Measurements from ENCODE around the gene NTSR2.
A peak's percentile ranks its signal among the peaks of the same experiment; 100 is the strongest.

Gene NTSR2

DNA sequence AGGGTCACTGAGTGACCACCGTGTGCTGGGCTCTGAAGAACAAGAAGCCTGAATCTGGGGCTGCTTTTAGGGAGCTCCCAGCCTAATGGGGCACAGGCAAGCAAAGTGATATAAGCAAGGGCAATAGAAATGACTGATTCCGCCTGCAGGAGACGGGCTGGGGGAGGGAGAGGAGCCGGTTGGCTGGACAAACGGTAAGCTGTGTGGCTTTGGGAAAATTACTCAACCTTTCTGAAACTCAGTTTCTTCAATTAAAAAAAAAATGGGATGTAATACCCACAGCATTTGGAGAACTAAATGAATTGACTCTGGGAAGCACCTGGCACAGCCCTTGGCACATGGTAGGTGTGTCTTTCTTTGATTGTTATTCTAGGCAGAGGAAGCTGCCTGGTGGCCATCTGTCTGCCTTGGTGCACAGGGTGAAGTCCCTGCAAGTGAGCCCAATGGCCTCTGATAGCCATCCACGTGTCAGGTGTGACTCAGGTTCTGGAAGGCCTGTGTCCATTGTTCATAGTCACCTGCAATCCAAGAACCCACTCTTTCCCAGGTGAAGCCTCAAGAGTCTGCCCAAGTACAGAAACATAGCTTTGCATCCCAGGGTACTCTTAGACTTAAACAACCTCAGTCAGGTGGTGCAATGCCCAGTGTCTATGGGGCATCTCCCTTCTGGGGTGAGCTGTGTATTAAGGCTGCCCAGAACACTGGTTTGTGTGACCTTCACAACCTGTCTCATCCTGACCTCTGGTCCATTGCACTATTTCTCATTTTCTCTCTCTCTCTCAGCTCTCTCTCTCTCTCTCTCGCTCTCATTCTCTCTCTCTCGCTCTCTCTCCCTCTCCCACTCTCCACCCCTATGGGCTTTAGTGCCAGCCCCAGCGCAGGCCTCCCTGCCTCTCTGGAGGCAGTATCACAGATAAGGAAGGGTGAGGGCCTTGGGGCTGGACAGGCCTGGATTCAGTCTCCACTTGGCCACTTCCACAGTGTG lies 30.0 kb upstream of the NTSR2 start:
- DNase-seq (ENCODE audit: low read depth in 2 of 2) = no peak

DNA sequence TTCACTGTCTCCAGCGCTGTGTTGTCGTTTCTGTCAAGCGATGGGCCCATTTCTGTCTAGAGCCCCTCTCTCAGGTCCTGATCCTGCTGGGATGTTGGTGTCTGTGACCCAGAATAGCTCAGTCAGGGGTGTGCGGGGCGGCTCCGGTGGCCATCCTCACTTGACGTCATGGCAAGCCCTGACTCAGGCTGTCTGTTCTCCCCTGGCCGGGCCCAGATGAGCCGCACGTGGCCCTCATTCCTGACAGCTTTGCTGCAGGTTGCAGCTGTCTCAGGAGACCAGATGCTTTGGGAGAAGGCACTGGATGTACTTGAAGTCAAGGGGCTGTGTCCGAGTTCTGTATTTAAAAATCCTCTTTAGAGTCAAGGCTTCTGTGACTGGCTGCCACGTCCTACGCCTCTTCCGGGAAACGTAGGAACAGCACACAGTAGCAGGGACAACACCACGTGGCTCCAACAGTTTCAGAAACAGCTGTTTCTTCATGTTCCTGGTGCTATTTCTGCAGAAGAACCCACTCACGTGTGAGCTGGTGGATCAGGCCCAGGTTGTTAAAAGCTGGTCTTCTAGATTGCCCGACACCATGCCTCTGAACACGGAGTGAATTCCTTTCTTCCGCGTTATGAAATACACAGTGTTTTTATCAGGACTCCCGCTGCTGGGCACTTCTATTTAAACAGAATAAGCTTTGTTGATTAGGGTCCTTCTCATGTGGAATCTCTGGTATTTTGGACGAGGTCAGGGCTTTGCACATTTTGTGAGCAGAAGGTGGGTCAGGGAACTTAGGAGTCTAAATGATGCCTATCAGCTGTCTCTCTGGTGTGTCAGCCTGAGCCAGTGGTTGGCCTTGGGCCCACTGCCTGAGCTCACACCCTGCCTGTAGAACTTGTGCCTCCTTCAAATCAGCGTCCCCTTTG lies 28.3 kb upstream of the NTSR2 start:
- DNase-seq (ENCODE audit: low read depth in 2 of 2) = no peak

DNA sequence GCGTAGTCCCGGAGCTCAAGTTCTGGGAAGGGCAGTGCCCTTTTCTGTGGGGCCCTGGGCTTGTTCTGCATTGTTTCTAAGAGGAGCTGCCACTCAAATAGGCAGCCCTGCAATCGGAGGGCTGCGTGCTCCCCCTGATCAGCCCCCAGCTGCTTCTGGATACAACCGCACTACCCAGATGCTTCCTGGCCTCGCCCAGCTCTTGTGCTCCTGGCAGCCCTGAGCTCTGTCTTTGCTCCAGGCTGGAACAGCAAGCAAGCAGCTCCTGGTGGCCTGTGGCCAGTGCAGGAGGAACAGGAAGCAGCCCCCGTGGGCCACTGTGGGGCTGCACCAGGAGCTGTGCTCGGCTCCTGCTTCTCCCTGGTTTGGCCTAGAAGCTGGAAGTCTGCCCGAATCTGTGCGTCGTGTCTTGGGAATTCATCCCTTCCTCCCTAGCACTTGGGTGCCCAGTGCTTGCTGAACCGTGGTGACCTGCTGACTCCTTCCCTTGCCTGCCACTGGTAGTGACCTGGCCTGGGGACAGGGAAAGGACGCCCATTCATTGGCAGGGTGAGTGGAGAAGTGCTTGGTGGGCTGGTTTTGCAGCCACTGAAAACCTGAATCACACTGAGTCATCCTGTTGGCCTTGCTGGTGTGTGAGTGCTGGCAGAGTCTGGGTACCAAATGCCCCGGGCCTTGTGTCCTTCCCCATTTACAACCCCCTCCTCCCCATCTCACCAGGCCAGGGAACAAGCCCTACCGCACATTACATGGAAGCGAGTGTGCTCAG lies 27.3 kb upstream of the NTSR2 start:
- DNase-seq (ENCODE audit: low read depth in 2 of 2) = no peak

DNA sequence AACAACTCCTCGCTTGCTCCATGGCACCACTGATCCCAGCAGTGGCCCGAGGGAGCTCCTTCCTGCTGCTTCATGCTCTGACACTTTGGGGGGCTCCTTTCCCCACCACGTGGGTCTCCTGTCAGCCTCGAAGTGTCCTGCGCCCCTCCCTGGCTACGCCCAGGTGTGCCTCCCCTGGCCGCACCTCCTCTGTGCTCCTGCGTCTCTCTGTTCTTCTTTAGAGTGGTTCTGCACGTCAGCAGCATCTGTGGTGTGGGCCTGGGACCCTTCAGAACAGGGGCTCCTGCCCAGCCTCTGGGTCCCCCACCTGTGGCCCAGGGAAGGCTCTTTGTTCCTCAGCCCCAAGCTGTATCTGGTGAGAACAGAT lies 26.7 kb upstream of the NTSR2 start:
- no peak for DNase-seq (ENCODE audit: low read depth in 2 of 2)

DNA sequence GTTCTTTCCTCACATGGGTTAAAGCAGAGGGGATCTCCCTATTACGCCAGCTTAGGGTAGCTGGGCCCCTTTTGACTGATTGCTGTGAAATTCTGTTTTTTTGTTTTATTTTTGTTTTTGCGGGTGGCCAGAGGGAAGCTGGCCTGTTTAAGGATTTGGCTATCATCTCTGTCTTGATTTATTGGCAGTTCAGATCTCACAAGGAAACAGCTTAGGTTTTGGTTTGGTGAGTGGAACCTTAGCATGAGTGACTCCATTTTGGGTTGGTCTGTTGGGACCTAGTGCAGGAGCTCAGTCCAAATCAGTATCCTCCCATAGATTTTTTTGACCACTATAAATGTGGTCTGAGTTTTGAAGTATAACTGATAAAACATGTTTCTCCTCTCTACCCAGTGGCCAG lies 25.6 kb upstream of the NTSR2 start:
- no peak for DNase-seq (ENCODE audit: low read depth in 2 of 2)

DNA sequence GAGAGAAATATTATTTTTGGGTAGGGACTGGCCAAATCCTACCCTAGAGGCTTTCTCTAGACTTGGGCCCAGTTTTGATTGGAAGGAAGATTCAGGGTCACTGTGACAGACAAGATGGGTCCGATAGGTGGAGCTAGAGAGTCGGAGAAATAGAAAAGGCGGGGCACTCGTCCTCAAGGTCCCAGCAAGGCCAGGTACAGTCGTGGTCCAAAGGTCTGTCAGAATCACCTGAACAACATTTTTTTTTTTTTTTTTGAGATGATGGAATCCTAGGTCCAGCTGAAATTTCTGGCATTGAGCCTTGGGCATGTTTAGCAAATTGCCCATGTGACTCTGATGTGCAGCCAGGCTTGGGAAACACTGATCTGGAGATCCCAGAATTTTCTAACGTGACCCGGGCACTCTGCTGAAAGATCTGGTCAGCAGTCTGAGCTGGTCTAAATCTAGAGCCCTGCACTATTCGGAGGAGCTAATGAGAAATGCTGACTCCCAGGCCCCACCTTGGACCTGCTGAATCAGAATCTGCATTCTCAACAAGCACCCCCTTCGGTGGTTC lies 23.0 kb upstream of the NTSR2 start:
- DNase-seq (ENCODE audit: low read depth in 2 of 2) = peak; percentile 43 to 55

DNA sequence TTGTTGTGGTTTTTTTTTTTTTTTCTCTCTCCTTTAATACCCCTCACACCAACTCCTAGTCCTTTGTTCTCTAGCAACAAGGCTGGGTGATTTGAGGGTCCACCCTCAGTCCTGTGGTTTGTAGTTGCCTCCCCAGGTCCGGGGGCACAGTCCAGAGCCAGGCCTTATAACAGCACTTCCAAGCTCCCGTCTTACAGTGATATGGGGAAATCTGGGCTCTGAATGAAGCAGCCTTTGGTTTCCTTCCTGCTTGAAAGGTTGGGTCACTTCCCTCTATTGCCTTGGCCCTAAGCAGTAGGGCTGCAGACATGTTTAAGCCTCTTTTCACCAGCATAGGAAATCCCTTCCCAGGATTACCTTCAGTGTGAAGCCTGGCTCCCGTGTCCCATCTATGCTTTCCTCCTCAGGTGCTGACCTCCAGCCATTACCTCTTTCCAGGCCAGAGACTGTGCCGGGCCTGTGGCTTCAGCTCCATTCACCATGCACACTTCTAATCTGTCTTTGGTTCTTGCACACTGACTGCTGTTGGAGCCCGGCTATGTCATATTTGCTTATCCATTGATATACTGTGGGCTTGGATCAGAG lies 21.2 kb upstream of the NTSR2 start:
- DNase-seq (ENCODE audit: low read depth in 2 of 2) = no peak

DNA sequence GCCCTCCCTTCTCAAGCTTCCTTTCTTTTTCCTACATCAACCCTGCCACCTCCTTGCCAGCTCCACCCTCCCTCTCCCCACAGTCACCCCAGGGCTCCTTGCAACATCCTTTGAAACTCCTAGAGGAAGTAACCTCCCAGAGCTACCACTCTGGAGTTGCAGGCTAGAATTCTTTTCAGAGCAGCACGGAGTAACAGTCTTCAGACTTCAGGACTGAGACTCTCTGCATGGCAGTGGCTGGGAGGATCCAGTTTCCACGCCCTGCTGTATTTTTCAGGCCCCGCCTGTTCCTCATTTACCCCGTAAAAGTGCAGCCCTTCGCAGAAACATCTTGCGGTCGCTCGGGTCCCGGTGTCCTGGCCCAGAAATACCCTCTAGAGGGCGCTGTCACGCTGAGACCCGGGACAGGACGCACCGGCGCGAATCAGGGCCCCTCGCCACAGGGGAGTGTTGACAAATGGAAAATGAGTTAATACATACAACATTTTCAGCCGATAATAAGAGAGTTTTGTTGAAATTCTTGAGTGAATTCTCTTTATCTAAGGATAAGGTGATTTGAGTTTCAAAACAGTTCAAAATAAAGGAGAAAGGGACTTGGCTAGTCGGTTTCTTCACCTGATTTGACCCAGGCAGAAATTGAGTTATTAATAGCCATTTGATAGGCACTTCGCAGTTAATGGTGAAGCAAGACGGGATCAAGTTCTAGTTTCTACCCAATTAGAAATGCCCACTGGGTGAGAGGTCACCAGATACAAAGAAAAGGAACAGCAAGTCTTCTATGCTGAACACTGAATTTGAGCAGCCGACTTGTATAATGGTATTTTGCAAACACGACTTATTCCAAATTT lies 18.5 kb upstream of the NTSR2 start:
- peak; percentile 75 to 86 for DNase-seq (ENCODE audit: low read depth in 2 of 2)

DNA sequence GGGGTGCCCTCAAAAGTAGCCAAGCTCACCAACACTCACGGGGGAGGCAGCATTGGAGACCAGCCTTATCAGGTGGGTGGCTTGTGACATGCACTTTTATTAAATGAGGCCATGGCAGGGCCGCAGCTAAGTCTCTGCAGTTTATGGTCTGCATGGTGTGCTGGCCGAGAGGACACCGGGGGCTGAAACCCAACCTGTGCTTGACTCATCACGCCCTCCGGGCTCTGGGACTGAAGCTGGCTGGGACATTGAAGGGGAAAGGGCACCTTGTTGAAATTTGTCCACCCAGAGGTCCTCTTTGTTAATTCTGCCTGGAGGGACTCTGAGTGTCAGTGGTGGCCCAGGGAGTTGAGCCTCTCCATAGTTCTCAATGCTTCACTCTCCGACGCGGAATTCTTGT lies 17.7 kb upstream of the NTSR2 start:
- DNase-seq (ENCODE audit: low read depth in 2 of 2) = no peak

DNA sequence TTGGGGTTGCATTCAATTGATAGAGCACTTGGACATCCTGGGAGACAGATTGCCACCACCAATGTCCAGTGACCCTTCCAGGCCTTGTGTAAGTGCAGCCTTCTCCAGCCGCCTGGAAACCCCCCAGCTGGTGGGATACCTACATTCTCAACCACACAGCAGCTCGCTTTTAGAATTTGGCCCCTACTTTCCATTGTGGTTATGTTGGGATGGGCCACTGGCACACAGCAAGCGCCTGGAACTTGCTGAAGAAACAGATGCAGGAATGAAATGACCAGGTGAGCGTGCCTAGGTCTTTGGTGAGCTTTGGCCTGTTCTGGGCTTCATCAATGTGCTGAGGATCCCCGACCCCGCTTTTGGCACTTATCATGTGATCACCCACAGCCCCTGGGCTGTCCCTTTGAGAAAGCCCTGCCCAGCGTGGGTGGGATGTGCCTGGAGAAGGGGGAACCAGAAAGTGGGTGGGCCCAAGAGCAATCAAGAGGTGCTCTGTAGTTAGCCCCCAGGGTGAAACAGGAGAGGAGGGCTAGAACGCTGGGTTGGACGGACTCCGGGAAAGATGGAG lies 16.0 kb upstream of the NTSR2 start:
- DNase-seq (ENCODE audit: low read depth in 2 of 2) = no peak

DNA sequence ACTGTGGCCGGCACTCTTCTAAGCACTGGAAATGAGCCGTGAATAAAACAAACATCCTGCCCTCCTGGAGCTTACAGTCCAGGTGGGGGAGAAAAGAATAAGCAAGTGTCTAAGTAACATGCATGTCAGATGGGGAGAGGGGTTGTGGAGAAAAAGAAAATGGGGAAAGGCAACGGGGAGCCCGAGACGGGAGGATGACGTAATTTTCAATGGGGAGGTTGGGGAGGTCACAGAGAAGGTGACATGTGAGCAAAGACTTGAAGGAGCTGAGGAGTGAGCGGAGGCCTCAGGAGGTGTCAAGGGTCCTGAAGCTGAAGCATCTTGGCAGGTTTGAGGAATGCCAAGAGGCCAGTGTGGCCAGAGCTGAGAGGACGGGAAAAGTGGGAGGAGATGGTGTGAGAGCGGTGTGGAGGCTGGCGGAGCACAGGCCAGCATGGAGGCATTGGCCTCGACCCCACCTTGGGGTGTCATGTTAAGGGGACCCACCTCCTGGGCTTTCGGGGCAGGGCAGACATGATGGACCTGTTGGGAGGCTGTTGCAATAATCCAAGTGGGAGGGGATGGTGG lies 15.0 kb upstream of the NTSR2 start:
- no peak for DNase-seq (ENCODE audit: low read depth in 2 of 2)

DNA sequence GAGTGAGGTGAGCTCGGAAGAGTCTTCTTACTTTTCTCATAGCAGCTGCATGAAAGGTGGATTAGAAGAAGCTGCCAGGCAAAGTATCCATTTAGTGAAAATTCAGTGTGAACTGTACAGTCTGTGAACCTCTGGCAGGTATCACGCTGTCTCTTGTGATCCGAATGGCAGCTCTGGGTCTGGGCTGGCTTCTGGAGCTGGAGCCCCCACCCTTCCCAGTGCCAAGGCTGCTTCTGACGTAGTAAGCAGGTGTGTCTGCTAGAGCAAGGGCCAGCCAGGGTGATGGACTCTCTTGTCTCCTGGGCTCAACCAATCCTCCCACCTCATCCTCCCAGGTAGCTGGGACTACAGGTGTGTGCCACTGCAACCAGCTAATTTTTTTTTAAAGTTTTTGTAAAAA lies 14.0 kb upstream of the NTSR2 start:
- no peak for DNase-seq (ENCODE audit: low read depth in 2 of 2)

DNA sequence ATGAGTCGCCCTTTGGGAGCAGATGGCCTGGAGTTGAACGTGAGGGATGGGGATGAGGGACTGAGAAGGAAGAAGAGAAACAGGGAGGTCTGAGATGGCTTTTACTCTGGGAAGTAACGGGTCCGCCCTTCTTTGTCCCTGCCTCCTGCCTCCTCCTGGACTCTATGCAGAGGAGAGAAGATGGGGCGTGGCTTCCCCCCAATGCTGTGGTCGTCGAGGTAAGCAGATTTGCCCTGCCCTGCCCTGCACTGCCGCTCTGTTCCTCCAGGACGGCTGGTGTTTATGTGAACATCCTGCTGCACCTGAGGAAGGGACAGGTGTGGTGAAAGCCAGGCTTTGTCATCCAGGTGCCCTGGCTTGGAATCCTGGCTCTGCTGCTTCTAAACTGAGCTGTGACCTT lies 13.5 kb upstream of the NTSR2 start:
- no peak for DNase-seq (ENCODE audit: low read depth in 2 of 2)

DNA sequence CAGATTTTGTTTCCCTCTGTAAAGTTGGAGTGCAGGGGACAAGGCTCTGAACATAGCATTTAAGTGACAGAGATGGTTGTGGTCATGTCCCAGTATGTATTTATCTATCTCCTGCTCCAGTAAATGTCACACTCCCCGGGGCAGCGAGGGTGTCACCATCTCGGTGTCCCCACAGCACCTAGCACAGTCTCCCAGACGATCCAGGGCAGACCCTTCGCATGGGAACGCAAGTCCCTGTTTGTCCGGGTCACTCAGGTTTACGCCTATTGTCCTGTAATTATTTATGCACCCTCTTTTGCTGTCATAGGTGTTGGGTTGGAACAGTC lies 12.6 kb upstream of the NTSR2 start:
- no peak for DNase-seq (ENCODE audit: low read depth in 2 of 2)

DNA sequence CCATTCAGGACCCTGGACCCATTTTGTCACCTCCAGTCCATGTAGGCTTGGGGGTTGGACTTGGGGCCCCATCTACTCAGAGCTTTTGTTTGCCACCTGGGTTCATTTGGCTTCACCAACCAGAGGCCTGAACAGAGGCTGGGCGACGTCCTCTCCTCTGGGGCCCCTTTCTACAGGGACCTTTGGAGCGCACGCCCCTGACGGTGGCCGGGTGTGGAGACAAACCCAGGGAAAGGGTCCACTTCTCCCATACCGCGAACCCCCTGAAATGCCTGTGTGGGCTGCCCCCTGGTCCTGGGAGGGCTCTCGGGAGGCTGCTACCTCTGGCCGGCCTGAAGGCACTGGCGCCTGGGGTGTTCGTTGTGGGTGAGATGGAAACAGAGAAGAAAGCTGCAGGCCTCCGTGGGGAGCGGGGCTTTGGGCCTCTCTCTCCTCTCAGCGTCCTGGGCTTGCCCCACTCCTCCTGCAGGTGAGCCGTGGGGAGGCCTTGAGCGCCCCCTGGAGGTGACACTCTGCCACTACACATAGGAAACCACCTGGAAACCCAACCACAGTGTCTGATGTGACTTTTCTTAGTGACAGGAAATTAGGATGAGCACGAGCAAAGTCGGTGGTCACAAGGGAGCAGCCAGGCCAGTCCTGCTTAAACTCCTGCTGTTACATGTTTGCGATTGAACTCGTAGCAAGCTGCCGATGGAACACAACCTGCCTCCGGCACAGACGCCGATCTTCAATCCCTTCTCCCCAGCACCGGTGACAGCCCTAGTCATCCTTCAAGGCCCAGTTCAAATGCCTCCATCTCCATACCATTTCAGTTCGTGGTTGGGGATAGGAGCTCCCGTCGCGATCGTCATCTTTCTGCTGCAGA lies 12.0 kb upstream of the NTSR2 start:
- DNase-seq (ENCODE audit: low read depth in 2 of 2) = peak; percentile 34 to 55

DNA sequence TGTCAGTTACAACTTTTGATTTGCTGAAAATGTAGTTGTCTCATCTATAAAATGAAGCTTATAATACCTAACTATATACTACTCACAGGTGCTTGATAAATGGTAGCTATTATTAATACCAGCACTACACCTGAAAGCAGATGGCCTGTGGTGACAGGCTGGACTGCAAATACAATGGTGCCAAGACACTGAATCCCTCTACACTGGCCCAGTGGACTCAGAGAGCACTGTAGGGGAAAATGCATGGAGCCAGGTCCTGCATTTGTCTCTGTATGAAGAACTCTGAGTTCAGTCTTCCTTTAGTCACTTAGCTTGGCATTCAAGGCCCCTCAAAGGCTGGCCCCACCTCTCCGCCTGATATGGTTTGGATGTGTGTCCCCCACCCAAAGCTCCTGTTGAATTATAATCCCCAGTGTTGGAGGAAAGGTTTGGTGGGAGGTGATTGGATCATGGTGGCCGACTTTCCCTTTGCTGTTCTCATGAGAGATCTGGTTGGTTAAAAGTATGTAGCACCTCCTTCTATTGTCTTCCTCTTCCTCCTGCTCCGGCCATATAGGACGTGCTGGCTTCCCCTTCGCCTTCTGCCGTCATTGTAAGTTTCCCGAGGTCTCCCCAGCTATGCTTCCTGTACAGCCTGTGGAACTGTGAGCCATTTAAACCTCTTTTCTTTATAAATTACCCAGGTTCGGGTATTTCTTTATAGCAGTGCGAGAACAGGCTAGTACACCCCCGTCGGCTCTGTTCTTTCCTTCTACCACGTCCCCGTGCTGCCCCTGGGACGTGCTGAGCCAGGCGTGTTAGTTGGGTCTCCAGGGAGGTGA lies 11.1 kb upstream of the NTSR2 start:
- DNase-seq (ENCODE audit: low read depth in 2 of 2) = no peak

DNA sequence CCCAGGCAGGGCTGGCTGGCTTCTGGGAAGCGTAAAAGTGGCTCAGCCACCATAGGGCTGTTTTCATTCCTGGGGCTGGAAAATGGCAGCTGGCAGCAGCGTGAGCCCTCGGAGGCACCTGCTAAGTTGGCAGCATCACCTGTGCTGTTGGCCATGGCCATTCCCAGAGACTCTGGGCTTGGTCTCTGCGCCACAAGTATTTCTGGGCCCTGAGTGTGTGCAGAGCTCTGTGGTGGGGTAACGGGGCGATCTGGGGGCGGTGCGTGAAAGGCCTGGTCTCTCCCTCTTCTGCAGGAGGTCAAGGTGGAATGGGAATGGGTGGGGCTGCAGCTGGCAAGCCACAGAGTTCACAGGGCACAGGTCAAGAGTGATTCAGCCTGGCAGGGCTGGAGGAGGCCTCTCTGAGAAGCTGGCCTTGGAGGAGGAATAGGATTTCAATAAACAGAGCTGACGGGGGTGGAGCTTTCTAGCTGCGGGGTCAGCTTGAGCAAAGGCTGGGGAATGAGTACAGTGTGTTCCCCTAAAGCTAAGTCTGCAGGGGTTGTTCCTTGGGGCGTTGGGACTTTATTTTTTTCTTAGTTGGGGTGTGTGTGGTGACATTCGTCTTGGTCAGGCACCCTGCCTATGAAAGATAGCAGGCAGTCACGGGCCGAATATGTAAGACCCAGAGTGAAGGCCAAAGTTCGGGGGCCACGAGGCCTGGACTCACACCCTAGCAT lies 10.3 kb upstream of the NTSR2 start:
- DNase-seq (ENCODE audit: low read depth in 2 of 2) = no peak

Data from stimulated activated CD4-positive, alpha-beta T cell treated with anti-CD3 and anti-CD28 coated beads, Interleukin-15, amount 100 ng/mL, for 48 hours (primary cell).